ENCODE measurements around the gene REM2.

Gene REM2

GRCh38 chr14:22883173-22883976 is at the start of gene REM2:
TSS of gene REM2 (plus strand) at chr14:22883222. CDS start at chr14:22883288, 66 bp downstream.
- DNase-seq = no peak

- no peak for DNase-seq
Observed at GRCh38 chr14:22835505-22835904, 47.5 kb upstream of the REM2 start.

- DNase-seq = peak; percentile 61
Observed at GRCh38 chr14:22836301-22837113, 46.5 kb upstream of the REM2 start, which contains the start of gene MMP14. TSS of gene MMP14 (plus strand) at chr14:22836585. CDS start at chr14:22836818, 233 bp downstream.

- DNase-seq = peak; percentile 72
Observed at GRCh38 chr14:22837114-22837749, 45.8 kb upstream of the REM2 start.

- DNase-seq = no peak
Observed at GRCh38 chr14:22837750-22838538, 45.1 kb upstream of the REM2 start.

GRCh38 chr14:22838631-22839041 is 44.4 kb upstream of the REM2 start:
- peak; percentile 74 for DNase-seq

GRCh38 chr14:22839159-22839779 is 43.8 kb upstream of the REM2 start:
- no peak for DNase-seq

GRCh38 chr14:22841311-22841710 is 41.7 kb upstream of the REM2 start:
- no peak for DNase-seq

- DNase-seq = no peak
Observed at GRCh38 chr14:22841769-22842168, 41.3 kb upstream of the REM2 start.

GRCh38 chr14:22842211-22843122 is 40.6 kb upstream of the REM2 start:
- DNase-seq = no peak

GRCh38 chr14:22843123-22843925 is 39.7 kb upstream of the REM2 start:
- no peak for DNase-seq

GRCh38 chr14:22844221-22845102 is 38.6 kb upstream of the REM2 start:
- DNase-seq = no peak

- DNase-seq = no peak
Observed at GRCh38 chr14:22845103-22845394, 38.0 kb upstream of the REM2 start.

- DNase-seq = no peak
Observed at GRCh38 chr14:22845821-22846625, 37.0 kb upstream of the REM2 start.

- DNase-seq = no peak
Observed at GRCh38 chr14:22846811-22847307, 36.2 kb upstream of the REM2 start.

- DNase-seq = no peak
Observed at GRCh38 chr14:22847661-22848341, 35.2 kb upstream of the REM2 start.

GRCh38 chr14:22848351-22849164 is 34.5 kb upstream of the REM2 start:
- peak; percentile 60 for DNase-seq
